IMR-90 (cell line): ENCODE results near the gene NT5C1B. TPM values are rescaled to one million over a fixed set of nuclear protein-coding genes. Genes with fewer than 3 reads are reported as not detected.
A peak's percentile ranks its signal among the peaks of the same experiment; 100 is the strongest.

Experiments
- ATAC-seq: fragments of 200-7000 bp; cut with Tn5 transposase; 2 replicates; pipeline ENCODE4 v1.9.1; 2020; ENCODE audit warnings: low read depth, mild to moderate bottlenecking, moderate library complexity
- BruUV-seq: library from RNA; stranded (reverse); fragments of 400-500 nt; replicated peaks from 2 replicates; lab custom pipeline; 2021; lab: Mats Ljungman, UMichigan
- CTCF ChIA-PET: fragments of 300-600 bp; formaldehyde crosslinking; extraction: SDS; loops from one replicate; lab custom pipeline; 2021; ENCODE audit warnings: antibody characterized with exemption; lab: Yijun Ruan, JAX
- POLR2A ChIA-PET: fragments of 300-600 bp; sonication (Branson Sonifier 250); formaldehyde crosslinking; loops from one replicate; lab custom pipeline; 2022; ENCODE audit warnings: antibody characterized with exemption; ENCODE audit not compliant: unreplicated experiment; lab: Charles Lee
- DNase-seq: peaks from one replicate; pipeline ENCODE4 v3.0.0; 2013
- H2AFZ ChIP-seq: replicated peaks from 2 replicates; pipeline ENCODE3; 2013; ENCODE audit warnings: low read length, mild to moderate bottlenecking; ENCODE audit not compliant: poor library complexity
- H2AK5ac ChIP-seq: 2 replicates; pipeline ENCODE4 v1.6.1; 2013; ENCODE audit warnings: low read depth, low read length, inconsistent platforms
- H2AK9ac ChIP-seq: replicated peaks from 2 replicates; pipeline ENCODE3; 2013; ENCODE audit warnings: mild to moderate bottlenecking, low read depth, low read length, moderate library complexity; ENCODE audit not compliant: poor library complexity
- H2BK120ac ChIP-seq: 2 replicates; pipeline ENCODE4 v1.6.1; 2013; ENCODE audit warnings: low read depth, low read length, inconsistent platforms
- H2BK15ac ChIP-seq: 3 replicates; pipeline ENCODE4 v1.6.1; 2013; ENCODE audit warnings: low read depth, low read length, inconsistent platforms
- H2BK20ac ChIP-seq: 2 replicates; pipeline ENCODE4 v1.6.1; 2013; ENCODE audit warnings: low read depth, mild to moderate bottlenecking, inconsistent platforms, low read length, moderate library complexity
- H2BK5ac ChIP-seq: 2 replicates; pipeline ENCODE4 v1.6.1; 2013; ENCODE audit warnings: mild to moderate bottlenecking, low read depth, low read length, inconsistent platforms; ENCODE audit not compliant: poor library complexity, severe bottlenecking
- H3K14ac ChIP-seq: replicated peaks from 2 replicates; pipeline ENCODE4 v1.6.1; 2013; ENCODE audit warnings: low read depth, low read length, inconsistent platforms
- H3K18ac ChIP-seq: 2 replicates; pipeline ENCODE4 v1.6.1; 2013; ENCODE audit warnings: low read depth, low read length, control low read depth
- H3K23ac ChIP-seq: 2 replicates; pipeline ENCODE4 v1.6.1; 2013; ENCODE audit warnings: low read depth, low read length, inconsistent platforms
- H3K27ac ChIP-seq: 2 replicates; pipeline ENCODE4 v1.5.1; 2013; ENCODE audit warnings: mild to moderate bottlenecking, control low read depth, low read length; ENCODE audit not compliant: insufficient read depth
- H3K27me3 ChIP-seq: 2 replicates; pipeline ENCODE4 v1.6.1; 2013; ENCODE audit warnings: low read length; ENCODE audit not compliant: control insufficient read depth, insufficient read depth
- H3K36me3 ChIP-seq: 2 replicates; pipeline ENCODE4 v1.6.1; 2013; ENCODE audit warnings: low read length, mixed read lengths; ENCODE audit not compliant: control insufficient read depth, insufficient read depth
- H3K4ac ChIP-seq: 2 replicates; pipeline ENCODE4 v1.6.1; 2013; ENCODE audit warnings: low read depth, low read length, inconsistent platforms
- H3K4me1 ChIP-seq: 2 replicates; pipeline ENCODE4 v1.6.1; 2013; ENCODE audit warnings: low read length, mixed read lengths; ENCODE audit not compliant: control insufficient read depth, insufficient read depth
- H3K4me2 ChIP-seq: 2 replicates; pipeline ENCODE4 v1.6.1; 2013; ENCODE audit warnings: low read depth, mild to moderate bottlenecking, control low read depth, low read length, moderate library complexity
- H3K4me3 ChIP-seq: 2 replicates; pipeline ENCODE4 v1.5.1; 2013; ENCODE audit warnings: low read depth, mild to moderate bottlenecking, control low read depth, low read length, moderate library complexity; ENCODE audit not compliant: insufficient read depth
- H3K56ac ChIP-seq: 2 replicates; pipeline ENCODE4 v1.6.1; 2013; ENCODE audit warnings: low read length, inconsistent platforms; ENCODE audit not compliant: insufficient read depth; ENCODE audit errors: extremely low read depth
- H3K79me1 ChIP-seq, 2 experiments: 2 replicates each; pipeline ENCODE4 v1.6.1; 2013; ENCODE audit warnings: low read length in 2 of 2, inconsistent platforms in 1 of 2, low read depth in 1 of 2
- H3K9ac ChIP-seq: 2 replicates; pipeline ENCODE4 v1.6.1; 2013; ENCODE audit warnings: low read depth, low read length, control low read depth
- H3K9me1 ChIP-seq: 2 replicates; pipeline ENCODE4 v1.6.1; 2013; ENCODE audit warnings: low read length, inconsistent platforms; ENCODE audit not compliant: insufficient read depth
- H3K9me3 ChIP-seq: 2 replicates; pipeline ENCODE4 v1.6.1; 2013; ENCODE audit warnings: low read length; ENCODE audit not compliant: control insufficient read depth, insufficient read depth
- H4K20me1 ChIP-seq: 2 replicates; pipeline ENCODE4 v1.6.1; 2013; ENCODE audit warnings: low read length, inconsistent platforms; ENCODE audit not compliant: insufficient read depth
- H4K5ac ChIP-seq: 2 replicates; pipeline ENCODE4 v1.6.1; 2013; ENCODE audit warnings: mild to moderate bottlenecking, low read depth, low read length, control low read depth
- H4K8ac ChIP-seq, 2 experiments: 2 replicates each; pipeline ENCODE4 v1.6.1; 2013; ENCODE audit warnings: low read depth in 2 of 2, low read length in 2 of 2, control low read depth in 1 of 2, inconsistent platforms in 1 of 2
- H4K91ac ChIP-seq: 2 replicates; pipeline ENCODE4 v1.6.1; 2013; ENCODE audit warnings: low read depth, low read length, inconsistent platforms; ENCODE audit not compliant: insufficient read depth
- BHLHE40 ChIP-seq: fragments of 150-350 bp; IDR thresholded peaks from 2 replicates; pipeline ENCODE4 v1.6.1; 2016; ENCODE audit warnings: mild to moderate bottlenecking, low read depth, low read length
- CEBPB ChIP-seq: IDR thresholded peaks from 2 replicates; pipeline ENCODE4 v1.6.1; 2012; ENCODE audit warnings: low read depth, low read length, improper control_type of control experiment
- CHD1 ChIP-seq: IDR thresholded peaks from 2 replicates; pipeline ENCODE4 v1.6.1; 2012; ENCODE audit warnings: low read depth, low read length, improper control_type of control experiment
- FOS ChIP-seq: fragments of 150-350 bp; IDR thresholded peaks from 2 replicates; pipeline ENCODE4 v1.6.1; 2016; ENCODE audit warnings: low read depth, low read length
- MAFK ChIP-seq: IDR thresholded peaks from 2 replicates; pipeline ENCODE4 v1.6.1; 2012; ENCODE audit warnings: low read depth, low read length, improper control_type of control experiment
- MAZ ChIP-seq: IDR thresholded peaks from 2 replicates; pipeline ENCODE4 v1.6.1; 2012; ENCODE audit warnings: low read depth, mild to moderate bottlenecking, low read length, improper control_type of control experiment, moderate library complexity, borderline replicate concordance
- MXI1 ChIP-seq: IDR thresholded peaks from 2 replicates; pipeline ENCODE4 v1.6.1; 2012; ENCODE audit warnings: low read depth, mild to moderate bottlenecking, low read length, moderate library complexity, borderline replicate concordance
- NFE2L2 ChIP-seq: fragments of 150-350 bp; IDR thresholded peaks from 2 replicates; pipeline ENCODE4 v1.6.1; 2016; ENCODE audit warnings: low read depth, mild to moderate bottlenecking, low read length
- POLR2A ChIP-seq: IDR thresholded peaks from 2 replicates; pipeline ENCODE4 v1.6.1; 2012; ENCODE audit warnings: mild to moderate bottlenecking, low read depth, low read length
- RAD21 ChIP-seq: IDR thresholded peaks from 2 replicates; pipeline ENCODE4 v1.6.1; 2012; ENCODE audit warnings: low read length, improper control_type of control experiment
- RCOR1 ChIP-seq: IDR thresholded peaks from 2 replicates; pipeline ENCODE4 v1.6.1; 2012; ENCODE audit warnings: mild to moderate bottlenecking, low read length, improper control_type of control experiment; ENCODE audit not compliant: insufficient replicate concordance
- RFX5 ChIP-seq: IDR thresholded peaks from 2 replicates; pipeline ENCODE4 v1.8.0; 2012; ENCODE audit warnings: low read depth, mild to moderate bottlenecking, low read length, moderate library complexity
- SMC3 ChIP-seq: fragments of 150-350 bp; IDR thresholded peaks from 2 replicates; pipeline ENCODE4 v1.6.1; 2016; ENCODE audit warnings: low read depth, mild to moderate bottlenecking, antibody characterized with exemption, low read length, moderate library complexity
- USF2 ChIP-seq: fragments of 150-350 bp; IDR thresholded peaks from 2 replicates; pipeline ENCODE4 v1.6.1; 2017; ENCODE audit warnings: mild to moderate bottlenecking, antibody characterized with exemption, low read length, low read depth
- dilution Hi-C: fragments of 300-500 bp; cut with HindIII; formaldehyde crosslinking; loops from one replicate; pipeline ENCODE4 v1.14.3; 2018; ENCODE audit warnings: low sequenced_read_pairs; ENCODE audit not compliant: unreplicated experiment
- in situ Hi-C: fragments of 300-500 bp; cut with MboI; formaldehyde crosslinking; loops from 3 replicates; pipeline ENCODE4 v1.14.3; 2019; ENCODE audit warnings: low sequenced_read_pairs, inconsistent platforms, mixed read lengths
- intact Hi-C: fragments of 100-400 bp; cut with micrococcal nuclease; formaldehyde crosslinking; loops from 2 replicates; pipeline ENCODE4 v1.10.0; 2022
- polyA plus RNA-seq, 3 experiments: library from polyadenylated mRNA; depleted of rRNA; stranded (reverse); fragments of >200 nt; gene quantifications; 2 replicates each; pipeline ENCODE4 v1.2.3, GENCODE V29; 2012; ENCODE audit warnings: low replicate concordance in 1 of 3
- total RNA-seq: library from RNA; depleted of rRNA; stranded (reverse); fragments of >200 nt; gene quantifications from 2 replicates; pipeline ENCODE4 v1.2.3, GENCODE V29; 2012
- TF ChIP-seq, protein P1 (sequence below): fragments of 150-350 bp; IDR thresholded peaks from 2 replicates; pipeline ENCODE4 v1.6.1; 2016; ENCODE audit warnings: low read depth, mild to moderate bottlenecking, low read length, moderate library complexity, borderline replicate concordance
- TF ChIP-seq, protein P2 (sequence below): conservative IDR thresholded peaks from 2 replicates; pipeline ENCODE4 v1.5.1; 2012; ENCODE audit warnings: mild to moderate bottlenecking, low read depth, low read length, improper control_type of control experiment

The NT5C1B gene
- total and polyA plus RNA-seq, 2 of the 4 experiments (the other 2 are of a cell fraction): not detected

DNA sequence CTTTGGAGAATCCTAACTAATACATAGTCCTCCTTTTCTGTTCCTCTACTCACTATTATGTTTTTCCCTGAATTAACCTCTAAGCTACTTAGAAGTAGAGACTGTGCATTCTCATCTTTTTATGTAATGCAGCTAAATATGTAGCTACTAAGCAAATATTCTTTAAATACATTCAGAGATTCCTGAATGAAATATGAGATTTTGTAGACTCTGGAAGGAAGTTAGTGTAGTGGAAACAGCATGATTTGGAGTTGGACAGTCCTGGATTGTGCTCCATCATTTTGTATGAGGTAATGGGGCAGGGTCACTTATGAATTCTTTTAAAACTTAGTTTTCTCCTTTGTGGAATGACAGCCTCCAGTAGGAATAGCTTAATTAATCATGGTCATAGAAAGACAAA lies 24.7 kb upstream of the NT5C1B start:
- Histone ChIP-seq H3K4me2 (no peak overlapping the region), H2AFZ (no peak overlapping the region), H2AK9ac (no peak overlapping the region), H4K20me1 (peaks cover 7% of the 10 kb centered on the region; the same call in 1 of the 2 replicates), H3K56ac (no peak overlapping the region), H4K91ac (no peak overlapping the region), H2BK5ac (no peak overlapping the region), H3K27me3 (no peaks in the 10 kb centered on the region), H3K14ac (no peak overlapping the region), H4K8ac (no peak overlapping the region), H3K9me1 (0 out of 2 replicates have a peak, but pooled peaks cover 6% of the 10 kb centered on the region), H3K9me3 (peaks cover 2% of the 10 kb centered on the region; the same call in 1 of the 2 replicates), H3K4me3 (no peak overlapping the region), H3K9ac (no peak overlapping the region), H3K36me3 (no peaks in the 10 kb centered on the region), H3K27ac (no peak overlapping the region), H3K18ac (no peak overlapping the region), H3K4ac (no peak overlapping the region), H3K23ac (no peak overlapping the region), H2AK5ac (no peak overlapping the region), H2BK15ac (no peak overlapping the region), H4K5ac (no peak overlapping the region), H2BK120ac (no peak overlapping the region), H3K79me1 (no peaks in the 10 kb centered on the region), H2BK20ac (no peak overlapping the region), H3K4me1 (peaks cover 6% of the 10 kb centered on the region)
- TF ChIP-seq CHD1: no peak
- TF ChIP-seq MXI1: no peak
- TF ChIP-seq FOS: no peak
- no peak for TF ChIP-seq USF2
- TF ChIP-seq, protein P1, sequence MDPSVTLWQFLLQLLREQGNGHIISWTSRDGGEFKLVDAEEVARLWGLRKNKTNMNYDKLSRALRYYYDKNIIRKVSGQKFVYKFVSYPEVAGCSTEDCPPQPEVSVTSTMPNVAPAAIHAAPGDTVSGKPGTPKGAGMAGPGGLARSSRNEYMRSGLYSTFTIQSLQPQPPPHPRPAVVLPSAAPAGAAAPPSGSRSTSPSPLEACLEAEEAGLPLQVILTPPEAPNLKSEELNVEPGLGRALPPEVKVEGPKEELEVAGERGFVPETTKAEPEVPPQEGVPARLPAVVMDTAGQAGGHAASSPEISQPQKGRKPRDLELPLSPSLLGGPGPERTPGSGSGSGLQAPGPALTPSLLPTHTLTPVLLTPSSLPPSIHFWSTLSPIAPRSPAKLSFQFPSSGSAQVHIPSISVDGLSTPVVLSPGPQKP: no peak
- TF ChIP-seq RAD21: no peak
- no peak for TF ChIP-seq MAZ
- no peak for TF ChIP-seq POLR2A
- no peak for TF ChIP-seq SMC3
- TF ChIP-seq CEBPB: no peak
- TF ChIP-seq RCOR1: no peak
- TF ChIP-seq RFX5: no peak
- TF ChIP-seq BHLHE40: no peak
- TF ChIP-seq, protein P2, sequence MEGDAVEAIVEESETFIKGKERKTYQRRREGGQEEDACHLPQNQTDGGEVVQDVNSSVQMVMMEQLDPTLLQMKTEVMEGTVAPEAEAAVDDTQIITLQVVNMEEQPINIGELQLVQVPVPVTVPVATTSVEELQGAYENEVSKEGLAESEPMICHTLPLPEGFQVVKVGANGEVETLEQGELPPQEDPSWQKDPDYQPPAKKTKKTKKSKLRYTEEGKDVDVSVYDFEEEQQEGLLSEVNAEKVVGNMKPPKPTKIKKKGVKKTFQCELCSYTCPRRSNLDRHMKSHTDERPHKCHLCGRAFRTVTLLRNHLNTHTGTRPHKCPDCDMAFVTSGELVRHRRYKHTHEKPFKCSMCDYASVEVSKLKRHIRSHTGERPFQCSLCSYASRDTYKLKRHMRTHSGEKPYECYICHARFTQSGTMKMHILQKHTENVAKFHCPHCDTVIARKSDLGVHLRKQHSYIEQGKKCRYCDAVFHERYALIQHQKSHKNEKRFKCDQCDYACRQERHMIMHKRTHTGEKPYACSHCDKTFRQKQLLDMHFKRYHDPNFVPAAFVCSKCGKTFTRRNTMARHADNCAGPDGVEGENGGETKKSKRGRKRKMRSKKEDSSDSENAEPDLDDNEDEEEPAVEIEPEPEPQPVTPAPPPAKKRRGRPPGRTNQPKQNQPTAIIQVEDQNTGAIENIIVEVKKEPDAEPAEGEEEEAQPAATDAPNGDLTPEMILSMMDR: no peak
- TF ChIP-seq NFE2L2: no peak
- no peak for TF ChIP-seq MAFK
- ATAC-seq (peak; percentile 60), DNase-seq (peak; percentile 65)
- ChIA-PET CTCF (no interaction called here), POLR2A (no interaction called here)
- in situ Hi-C loops (no loop called here), intact Hi-C loops (loop anchor here (5.0 kb wide), 1 partner anchor 748 kb away; no protein-coding TSS in a partner anchor), dilution Hi-C loops (no loop called here)
- no TSS peak for BruUV-seq
